C4-2B (cell line): ENCODE data around the gene HSCB.

Source experiments
- ZFX ChIP-seq: fragments of 450-650 bp; IDR thresholded peaks from 2 replicates; pipeline ENCODE4 v1.6.1; 2017
- TF ChIP-seq, protein P1 (sequence below): fragments of 450-650 bp; conservative IDR thresholded peaks from 2 replicates; pipeline ENCODE4 v1.5.1; 2017; ENCODE audit warnings: mild to moderate bottlenecking

DNA sequence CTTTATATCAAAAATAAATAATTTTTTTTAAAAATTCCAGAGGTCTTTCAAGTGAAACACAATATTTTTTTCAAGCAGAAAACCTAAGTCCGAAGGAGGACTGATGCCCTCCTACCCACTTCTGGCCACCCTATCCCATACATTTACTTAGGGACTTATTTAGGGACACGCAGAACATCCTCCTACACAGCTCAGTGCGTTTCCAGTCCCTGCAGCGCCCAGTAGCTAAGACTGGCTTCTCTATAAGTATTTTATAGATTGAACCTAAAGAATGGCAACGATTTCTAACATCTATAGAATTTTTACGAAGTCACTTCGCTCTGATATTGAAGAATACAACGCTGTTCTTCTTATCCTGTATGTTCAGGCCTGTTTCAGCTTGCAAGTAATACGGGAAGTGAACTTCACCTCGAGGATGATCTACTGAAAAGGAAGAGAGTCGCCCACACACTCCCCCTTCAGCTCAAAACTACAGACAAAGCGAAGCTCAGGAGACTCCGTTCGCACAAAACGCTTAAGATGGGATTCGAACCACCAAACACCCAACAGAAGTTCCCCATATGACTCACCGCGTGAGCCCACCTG, 547 bp upstream of the HSCB start:
- TF ChIP-seq, protein P1, sequence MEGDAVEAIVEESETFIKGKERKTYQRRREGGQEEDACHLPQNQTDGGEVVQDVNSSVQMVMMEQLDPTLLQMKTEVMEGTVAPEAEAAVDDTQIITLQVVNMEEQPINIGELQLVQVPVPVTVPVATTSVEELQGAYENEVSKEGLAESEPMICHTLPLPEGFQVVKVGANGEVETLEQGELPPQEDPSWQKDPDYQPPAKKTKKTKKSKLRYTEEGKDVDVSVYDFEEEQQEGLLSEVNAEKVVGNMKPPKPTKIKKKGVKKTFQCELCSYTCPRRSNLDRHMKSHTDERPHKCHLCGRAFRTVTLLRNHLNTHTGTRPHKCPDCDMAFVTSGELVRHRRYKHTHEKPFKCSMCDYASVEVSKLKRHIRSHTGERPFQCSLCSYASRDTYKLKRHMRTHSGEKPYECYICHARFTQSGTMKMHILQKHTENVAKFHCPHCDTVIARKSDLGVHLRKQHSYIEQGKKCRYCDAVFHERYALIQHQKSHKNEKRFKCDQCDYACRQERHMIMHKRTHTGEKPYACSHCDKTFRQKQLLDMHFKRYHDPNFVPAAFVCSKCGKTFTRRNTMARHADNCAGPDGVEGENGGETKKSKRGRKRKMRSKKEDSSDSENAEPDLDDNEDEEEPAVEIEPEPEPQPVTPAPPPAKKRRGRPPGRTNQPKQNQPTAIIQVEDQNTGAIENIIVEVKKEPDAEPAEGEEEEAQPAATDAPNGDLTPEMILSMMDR, result no peak; the same call in 1 of the 2 replicates
- no peak for TF ChIP-seq ZFX
